Gastrocnemius medialis (tissue), 4 donors: Measurements from ENCODE around the gene DYTN.

ENCODE experiments used
- CTCF ChIP-seq, 5 experiments: fragments of 450-650 bp in 3 of 5; fragments of 200-600 bp in 2 of 5; sonication (generic) in 2 of 5; IDR thresholded peaks in 4 of 5; conservative IDR thresholded peaks in 1 of 5; 1 replicate in 4 of 5; 2 replicates in 1 of 5; pipeline ENCODE4 v1.5.1; 2016 to 2019; ENCODE audit warnings: antibody characterized with exemption in 5 of 5, mild to moderate bottlenecking in 3 of 5, moderate library complexity in 3 of 5
- POLR2A ChIP-seq, 2 donors: fragments of 450-650 bp; IDR thresholded peaks; one replicate each; pipeline ENCODE4 v1.6.1; 2017; ENCODE audit warnings: antibody characterized with exemption in 2 of 2, mild to moderate bottlenecking in 2 of 2, moderate library complexity in 2 of 2

GRCh38 chr2:206688990-206689389, 29.2 kb downstream of the DYTN start:
- TF ChIP-seq CTCF (IDR thresholded peaks at IDR 0.05 in 4 of 5, conservative IDR thresholded peaks at IDR 0.05 in 1 of 5) = no peak
- no peak for TF ChIP-seq POLR2A (IDR thresholded peaks at IDR 0.05)
